ENCODE measurements around the gene DSC3.
A peak's percentile ranks its signal among the peaks of the same experiment; 100 is the strongest.

- TF ChIP-seq ZNF140 (tag by site-specific recombination; IDR thresholded peaks at IDR 0.05): no peak
- peak; percentile 56; the same call in 1 of the 2 replicates for TF ChIP-seq KLF16 (tag by site-specific recombination; IDR thresholded peaks at IDR 0.05)
- peak; percentile 39; the same call in 1 of the 2 replicates for TF ChIP-seq ZNF335 (tag by site-specific recombination; conservative IDR thresholded peaks at IDR 0.05)
Observed at GRCh38 chr18:31041271-31042083, 1.1 kb downstream of the DSC3 start.
